ENCODE results near the gene CNOT3. TPM values are rescaled to one million over a fixed set of nuclear protein-coding genes. Genes with fewer than 3 reads are reported as not detected.

The CNOT3 gene
- total RNA-seq, 1 donor from 2014 or later = 20.7 TPM

DNA sequence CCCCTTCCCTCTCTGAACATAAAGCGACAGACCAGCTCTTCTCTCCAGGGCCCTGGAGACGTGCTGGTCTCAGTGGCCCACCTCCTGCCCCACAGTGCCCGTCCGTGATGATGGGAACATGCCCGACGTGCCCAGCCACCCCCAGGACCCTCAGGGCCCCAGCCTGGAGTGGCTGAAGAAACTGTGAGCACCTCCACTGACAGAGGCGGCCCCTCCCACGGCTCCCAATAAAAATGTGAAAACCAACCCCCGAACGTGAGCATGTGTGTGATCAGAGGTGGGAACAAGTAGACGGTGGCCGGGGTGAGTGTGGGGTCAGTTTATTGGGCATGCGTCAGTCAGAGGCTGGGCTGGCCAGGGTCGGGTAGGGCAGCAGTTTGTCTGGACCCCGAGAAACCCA lies 30.8 kb upstream of the CNOT3 start:
- no peak overlapping the region for H3K4me3 ChIP-seq (ENCODE audit: low read depth, low read length)
- TF ChIP-seq, protein P1, sequence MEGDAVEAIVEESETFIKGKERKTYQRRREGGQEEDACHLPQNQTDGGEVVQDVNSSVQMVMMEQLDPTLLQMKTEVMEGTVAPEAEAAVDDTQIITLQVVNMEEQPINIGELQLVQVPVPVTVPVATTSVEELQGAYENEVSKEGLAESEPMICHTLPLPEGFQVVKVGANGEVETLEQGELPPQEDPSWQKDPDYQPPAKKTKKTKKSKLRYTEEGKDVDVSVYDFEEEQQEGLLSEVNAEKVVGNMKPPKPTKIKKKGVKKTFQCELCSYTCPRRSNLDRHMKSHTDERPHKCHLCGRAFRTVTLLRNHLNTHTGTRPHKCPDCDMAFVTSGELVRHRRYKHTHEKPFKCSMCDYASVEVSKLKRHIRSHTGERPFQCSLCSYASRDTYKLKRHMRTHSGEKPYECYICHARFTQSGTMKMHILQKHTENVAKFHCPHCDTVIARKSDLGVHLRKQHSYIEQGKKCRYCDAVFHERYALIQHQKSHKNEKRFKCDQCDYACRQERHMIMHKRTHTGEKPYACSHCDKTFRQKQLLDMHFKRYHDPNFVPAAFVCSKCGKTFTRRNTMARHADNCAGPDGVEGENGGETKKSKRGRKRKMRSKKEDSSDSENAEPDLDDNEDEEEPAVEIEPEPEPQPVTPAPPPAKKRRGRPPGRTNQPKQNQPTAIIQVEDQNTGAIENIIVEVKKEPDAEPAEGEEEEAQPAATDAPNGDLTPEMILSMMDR (IDR thresholded peaks at IDR 0.05; ENCODE audit: insufficient read depth, low read length, poor library complexity, severe bottlenecking) = no peak
- H3K36me3 ChIP-seq (ENCODE audit: control insufficient read depth, insufficient read depth, low read length) = peaks cover 2% of the 10 kb centered on the region

DNA sequence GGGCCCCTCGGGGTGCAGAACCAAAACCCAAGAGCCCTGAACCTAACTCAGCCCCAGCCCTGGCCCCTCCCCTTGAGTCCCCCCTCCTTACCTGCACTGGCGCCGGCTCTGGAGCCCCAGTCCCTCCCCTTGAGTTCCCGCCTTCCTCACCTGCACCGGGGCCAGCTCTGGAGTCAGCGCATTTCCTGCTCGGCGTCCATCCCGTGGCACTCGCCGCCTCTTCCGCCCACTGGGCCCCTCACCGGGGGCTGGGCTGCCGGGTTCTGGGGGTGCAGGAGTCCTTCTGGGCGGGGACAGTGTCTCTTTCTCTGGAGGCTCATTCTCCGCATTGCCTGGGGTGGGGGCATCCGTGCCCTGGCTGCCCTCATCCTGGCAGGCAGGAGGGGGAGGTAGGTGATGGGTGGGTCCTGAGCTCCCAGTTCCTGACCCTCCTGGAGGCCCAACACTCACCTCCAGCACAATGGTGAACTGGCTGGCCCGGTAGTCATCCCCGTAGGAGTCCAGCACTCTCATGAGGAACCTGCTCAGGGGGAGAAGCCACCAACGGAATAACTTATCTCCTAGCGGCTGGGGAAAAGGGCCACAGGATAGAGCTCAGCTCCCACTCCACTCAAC lies 29.6 kb upstream of the CNOT3 start:
- H3K27me3 ChIP-seq (ENCODE audit: control insufficient read depth, insufficient read depth, low read length) = no peaks in the 10 kb centered on the region
- no peak for DNase-seq (ENCODE audit: low read depth)
- TF ChIP-seq, protein P1 (IDR thresholded peaks at IDR 0.05; ENCODE audit: insufficient read depth, low read length, poor library complexity, severe bottlenecking) = no peak
- peaks cover 2% of the 10 kb centered on the region for H3K36me3 ChIP-seq (ENCODE audit: control insufficient read depth, insufficient read depth, low read length)
- H3K4me3 ChIP-seq (ENCODE audit: low read depth, low read length) = no peak overlapping the region

More for the DNA sequence above, 30.8 kb upstream of the CNOT3 start:
- no peaks in the 10 kb centered on the region for H3K27me3 ChIP-seq (ENCODE audit: control insufficient read depth, insufficient read depth, low read length)
- no peak for DNase-seq (ENCODE audit: low read depth)

DNA sequence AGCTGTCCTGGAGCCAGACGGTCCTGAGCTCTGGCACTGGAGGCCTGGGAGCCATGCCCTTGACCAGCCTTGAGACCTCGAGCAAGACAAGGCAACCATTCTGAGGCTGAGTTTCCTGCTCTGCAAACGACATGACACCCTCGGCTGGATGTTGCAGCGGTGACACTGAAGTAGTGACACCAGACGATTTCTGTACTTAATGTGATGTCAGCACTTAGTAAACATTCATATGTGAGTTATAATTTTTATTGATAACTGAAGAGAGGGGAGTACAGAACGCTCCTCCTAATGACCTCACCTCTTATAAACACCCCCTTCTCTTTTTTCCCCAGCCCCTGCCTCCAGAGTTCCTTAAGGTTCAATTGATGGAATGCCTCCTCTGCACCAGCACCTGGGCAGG lies 29.1 kb upstream of the CNOT3 start:
- Histone ChIP-seq H3K27me3 (ENCODE audit: control insufficient read depth, insufficient read depth, low read length) (no peaks in the 10 kb centered on the region), H3K36me3 (ENCODE audit: control insufficient read depth, insufficient read depth, low read length) (peaks cover 2% of the 10 kb centered on the region), H3K4me3 (ENCODE audit: low read depth, low read length) (no peak overlapping the region)
- TF ChIP-seq, protein P1 (IDR thresholded peaks at IDR 0.05; ENCODE audit: insufficient read depth, low read length, poor library complexity, severe bottlenecking) = no peak
- no peak for DNase-seq (ENCODE audit: low read depth)

DNA sequence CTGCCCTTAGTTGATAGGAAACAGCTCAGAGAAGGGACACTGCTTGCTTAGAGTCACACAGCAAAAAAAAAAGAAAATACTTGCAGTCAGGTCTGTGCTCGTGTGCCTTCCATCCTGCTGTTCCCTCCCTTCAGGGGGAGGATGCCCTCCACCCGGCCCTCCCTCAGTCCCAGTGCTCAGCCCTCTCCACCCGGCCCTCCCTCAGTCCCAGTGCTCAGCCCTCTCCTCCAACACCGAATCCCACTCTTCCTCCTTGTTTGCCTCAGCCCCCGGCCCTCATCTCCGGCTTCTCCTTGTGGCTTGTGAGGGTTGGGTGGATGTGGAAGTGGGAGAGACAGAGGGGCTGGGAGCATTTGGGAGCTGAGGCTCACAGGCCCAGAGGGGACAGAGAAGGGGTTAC lies 27.9 kb upstream of the CNOT3 start:
- H3K27me3 ChIP-seq (ENCODE audit: control insufficient read depth, insufficient read depth, low read length) = no peaks in the 10 kb centered on the region
- DNase-seq (ENCODE audit: low read depth) = no peak
- TF ChIP-seq, protein P1 (IDR thresholded peaks at IDR 0.05; ENCODE audit: insufficient read depth, low read length, poor library complexity, severe bottlenecking) = no peak
- no peak overlapping the region for H3K4me3 ChIP-seq (ENCODE audit: low read depth, low read length)
- peaks cover 2% of the 10 kb centered on the region for H3K36me3 ChIP-seq (ENCODE audit: control insufficient read depth, insufficient read depth, low read length)

DNA sequence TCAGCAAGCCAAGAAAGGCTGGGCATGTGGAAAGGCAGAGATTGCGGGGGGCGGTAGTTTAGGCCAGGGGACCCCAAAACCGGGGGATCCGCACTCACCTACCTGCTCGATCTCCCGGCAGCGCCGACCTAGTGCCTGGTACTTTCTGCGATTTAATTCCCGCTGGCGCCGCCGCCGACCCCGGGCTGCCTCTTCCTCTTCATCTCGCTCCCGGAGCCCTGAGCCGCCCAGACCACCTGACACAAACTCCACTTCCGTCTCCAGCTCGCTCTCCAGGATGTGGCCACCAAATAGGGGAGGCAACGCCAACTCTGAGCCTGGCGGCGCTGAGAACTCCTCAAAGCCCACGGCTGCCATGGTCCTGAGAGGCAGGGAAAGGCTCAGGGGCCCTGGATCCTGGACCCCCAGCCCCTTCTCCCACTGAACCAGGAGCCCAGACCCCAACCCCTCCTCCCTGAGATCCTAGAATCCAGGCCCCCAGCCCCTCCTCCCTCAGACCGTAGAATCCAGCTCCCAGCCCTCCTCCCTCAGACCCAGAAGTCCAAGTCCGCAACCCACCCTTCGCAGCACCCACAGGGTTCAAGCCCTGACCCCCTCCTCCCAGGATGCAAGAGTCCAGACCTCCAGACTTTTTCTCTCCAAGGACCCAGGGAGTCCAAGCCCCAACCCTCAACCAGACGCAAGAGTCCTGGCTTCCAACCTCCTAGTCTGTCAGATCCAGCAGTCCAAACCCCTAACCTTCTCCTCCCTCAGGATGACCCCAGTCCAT lies 23.0 kb upstream of the CNOT3 start:
- no peak for DNase-seq (ENCODE audit: low read depth)
- TF ChIP-seq, protein P1 (IDR thresholded peaks at IDR 0.05; ENCODE audit: insufficient read depth, low read length, poor library complexity, severe bottlenecking) = no peak
- Histone ChIP-seq H3K27me3 (ENCODE audit: control insufficient read depth, insufficient read depth, low read length) (no peaks in the 10 kb centered on the region), H3K36me3 (ENCODE audit: control insufficient read depth, insufficient read depth, low read length) (no peaks in the 10 kb centered on the region), H3K4me3 (ENCODE audit: low read depth, low read length) (peak overlapping the region; percentile 66)

Measured in kidney epithelial cell (primary cell).